GM18909 (cell line): Measurements from ENCODE around the gene SEC63.
A peak's percentile ranks its signal among the peaks of the same experiment; 100 is the strongest.

Experiments
- ATAC-seq: cut with Tn5 transposase; IDR thresholded peaks from one replicate; pipeline ENCODE4 v1.9.1; 2021; ENCODE audit warnings: mild to moderate bottlenecking; ENCODE audit not compliant: unreplicated experiment, poor library complexity

Gene SEC63

GRCh38 chr6:107822176-107823046 is 135.6 kb downstream of the SEC63 start:
- ATAC-seq: peak; percentile 70

GRCh38 chr6:107821591-107821990 is 136.4 kb downstream of the SEC63 start:
- no peak for ATAC-seq

GRCh38 chr6:107820338-107821261 is 137.4 kb downstream of the SEC63 start:
- ATAC-seq: no peak

- ATAC-seq: no peak
These were observed 138.1 kb downstream of the SEC63 start for GRCh38 chr6:107819964-107820337.

- ATAC-seq: no peak
These were observed 138.8 kb downstream of the SEC63 start for GRCh38 chr6:107819217-107819616.

GRCh38 chr6:107818272-107818671 is 139.7 kb downstream of the SEC63 start:
- no peak for ATAC-seq

- no peak for ATAC-seq
These were observed 140.2 kb downstream of the SEC63 start for GRCh38 chr6:107817784-107818183.
